CD4-positive, alpha-beta T cell treated with Interleukin-15 for 1 hour (primary cell): ENCODE measurements around the gene CCDC112.
"Not testable (repeated sequence)": the region's sequence is repeated elsewhere in the genome, so short reads cannot be mapped to it uniquely, and the experiment has no call there.

ENCODE experiments used
- DNase-seq: peaks from one replicate; pipeline ENCODE4 v3.0.0-alpha.2; 2020

The CCDC112 gene, protein sequence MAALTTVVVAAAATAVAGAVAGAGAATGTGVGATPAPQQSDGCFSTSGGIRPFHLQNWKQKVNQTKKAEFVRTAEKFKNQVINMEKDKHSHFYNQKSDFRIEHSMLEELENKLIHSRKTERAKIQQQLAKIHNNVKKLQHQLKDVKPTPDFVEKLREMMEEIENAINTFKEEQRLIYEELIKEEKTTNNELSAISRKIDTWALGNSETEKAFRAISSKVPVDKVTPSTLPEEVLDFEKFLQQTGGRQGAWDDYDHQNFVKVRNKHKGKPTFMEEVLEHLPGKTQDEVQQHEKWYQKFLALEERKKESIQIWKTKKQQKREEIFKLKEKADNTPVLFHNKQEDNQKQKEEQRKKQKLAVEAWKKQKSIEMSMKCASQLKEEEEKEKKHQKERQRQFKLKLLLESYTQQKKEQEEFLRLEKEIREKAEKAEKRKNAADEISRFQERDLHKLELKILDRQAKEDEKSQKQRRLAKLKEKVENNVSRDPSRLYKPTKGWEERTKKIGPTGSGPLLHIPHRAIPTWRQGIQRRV

DNA sequence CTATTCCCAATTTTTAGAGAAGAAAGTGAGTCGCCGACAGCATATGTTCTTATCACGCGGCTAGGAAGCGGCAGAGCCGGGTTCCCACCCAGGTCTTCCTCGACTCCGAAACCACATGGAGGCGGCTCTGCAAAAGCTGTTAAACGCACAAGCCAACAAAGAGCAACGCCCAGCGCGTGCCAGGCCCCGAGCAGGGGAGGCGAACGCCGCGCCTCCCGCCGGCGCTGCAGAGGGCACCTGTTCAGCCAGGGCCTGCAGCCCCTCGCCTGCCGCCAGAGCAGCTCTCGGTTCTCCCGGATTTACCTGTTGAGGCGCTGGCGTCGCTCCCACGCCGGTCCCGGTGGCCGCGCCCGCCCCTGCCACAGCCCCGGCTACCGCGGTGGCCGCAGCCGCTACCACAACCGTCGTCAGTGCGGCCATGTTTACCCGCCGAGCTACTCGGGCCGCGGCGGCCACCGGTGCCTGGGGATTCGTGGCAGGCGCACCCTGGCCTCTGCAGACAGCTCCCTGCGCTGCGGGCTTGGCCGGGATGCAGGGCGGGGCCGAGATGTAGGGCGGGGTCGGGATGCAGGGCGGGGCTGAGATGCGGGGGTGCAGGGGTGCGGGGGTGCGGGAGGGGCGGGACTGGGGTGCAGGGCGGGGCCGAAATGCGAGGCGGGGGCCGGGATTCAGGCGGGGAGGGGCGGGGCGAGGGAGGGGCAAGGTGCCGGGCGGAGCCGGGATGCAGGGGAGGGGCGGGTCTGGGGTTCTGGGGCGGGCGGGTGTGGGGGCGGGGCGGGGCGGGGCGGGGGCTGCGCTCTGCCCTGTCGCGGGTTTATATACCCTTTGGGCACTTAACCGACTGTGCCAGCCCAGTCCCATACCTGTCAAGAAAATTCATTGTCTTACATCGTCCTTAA lies at the start of gene CCDC112:
CCDC112 (minus strand) TSS at position 531 of the 899 bp plus-strand sequence; CDS start at position 420, 111 bp downstream.
- DNase-seq: peak; percentile 79

DNA sequence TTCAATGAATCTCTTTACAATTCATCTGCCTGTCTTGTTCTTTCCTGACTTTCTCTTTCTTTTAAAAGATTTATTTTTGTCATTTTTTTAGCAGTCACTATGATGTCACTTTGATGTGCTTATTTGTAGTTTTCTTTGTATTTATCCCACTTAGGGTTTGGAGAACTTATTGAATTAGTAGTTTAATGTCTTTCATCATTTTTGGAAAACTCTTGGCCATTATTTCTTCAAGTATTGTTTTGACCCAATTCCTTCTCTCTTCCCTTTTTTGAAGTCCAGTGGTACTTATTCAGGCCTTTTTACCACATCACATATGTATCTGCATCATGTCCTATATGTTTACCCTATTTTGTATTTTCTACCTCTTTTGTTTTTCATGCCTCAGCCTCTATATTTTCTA lies 48.9 kb upstream of the CCDC112 start:
- no peak for DNase-seq

DNA sequence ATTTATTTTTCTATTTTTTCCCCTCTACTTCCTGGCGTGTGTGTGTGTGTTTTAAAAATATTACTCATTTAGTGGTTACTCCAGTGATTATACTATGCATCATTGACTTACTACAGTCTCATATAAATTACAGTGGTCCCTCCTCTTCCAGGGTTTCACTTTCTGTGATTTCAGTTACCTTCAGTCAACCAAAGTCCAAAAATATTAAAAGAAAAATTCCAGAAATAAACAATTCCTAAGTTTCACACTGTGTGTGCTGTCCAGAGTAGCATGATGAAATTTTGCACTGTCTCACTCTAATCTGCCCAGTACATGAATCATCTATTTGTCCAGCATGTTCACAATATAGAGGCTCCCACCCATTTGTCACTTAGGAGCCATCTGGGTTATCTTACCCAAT lies 47.4 kb upstream of the CCDC112 start:
- DNase-seq: no peak

DNA sequence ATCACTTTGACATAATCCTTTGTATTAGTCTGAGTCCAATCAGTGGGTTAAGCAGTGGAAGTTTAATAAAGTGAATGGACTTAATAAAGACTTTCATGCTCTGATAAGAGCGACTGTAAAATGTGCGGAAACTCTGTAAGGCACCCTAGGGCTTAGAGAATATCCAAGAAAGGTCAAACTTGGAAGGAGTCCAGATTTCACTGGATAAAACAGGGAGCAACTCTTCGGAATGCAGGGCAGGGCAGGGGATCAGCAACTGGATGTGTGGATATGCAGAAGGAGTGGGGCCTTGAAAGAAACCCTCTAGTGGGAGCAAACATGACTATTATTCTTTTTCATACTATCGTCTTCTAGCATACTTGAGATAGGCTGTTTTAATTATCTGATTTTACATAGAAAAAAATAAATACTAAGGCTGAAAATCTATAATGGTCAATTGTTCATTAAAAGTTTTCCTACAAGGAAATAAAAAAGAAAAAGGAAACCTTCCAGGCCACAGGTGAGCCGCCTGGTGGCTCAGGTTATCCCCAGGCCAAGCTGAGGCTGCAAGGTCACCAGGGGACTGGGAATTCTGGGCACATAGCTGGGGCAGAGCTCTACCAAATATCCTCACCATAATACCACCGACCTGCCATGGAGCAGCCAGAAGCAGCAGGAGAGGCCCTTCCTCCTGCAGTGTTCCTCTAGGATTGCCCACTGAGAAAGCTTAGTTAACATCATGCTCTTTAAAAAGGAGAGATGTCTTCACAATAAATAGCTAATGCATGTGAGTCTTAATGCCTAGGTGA lies 46.3 kb upstream of the CCDC112 start:
- DNase-seq: no peak

DNA sequence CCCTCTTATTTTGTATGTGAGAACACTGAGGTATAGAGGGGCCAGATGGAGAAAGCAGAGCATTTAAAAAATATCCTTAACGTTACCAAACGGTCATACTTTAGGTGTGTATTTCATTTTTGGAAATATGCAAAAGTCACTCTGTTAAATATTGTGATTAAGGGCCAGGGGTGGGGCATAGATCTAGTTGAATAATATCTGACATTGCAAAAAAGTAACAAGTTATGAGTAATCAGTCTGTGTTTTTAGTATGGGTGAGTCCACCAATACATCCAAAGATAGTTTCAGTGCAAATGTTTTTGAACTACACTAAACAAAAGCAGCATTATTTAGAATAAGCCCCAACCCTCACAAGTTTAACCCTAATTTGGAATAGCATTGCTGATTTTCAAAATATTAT lies 45.3 kb upstream of the CCDC112 start:
- no peak for DNase-seq

DNA sequence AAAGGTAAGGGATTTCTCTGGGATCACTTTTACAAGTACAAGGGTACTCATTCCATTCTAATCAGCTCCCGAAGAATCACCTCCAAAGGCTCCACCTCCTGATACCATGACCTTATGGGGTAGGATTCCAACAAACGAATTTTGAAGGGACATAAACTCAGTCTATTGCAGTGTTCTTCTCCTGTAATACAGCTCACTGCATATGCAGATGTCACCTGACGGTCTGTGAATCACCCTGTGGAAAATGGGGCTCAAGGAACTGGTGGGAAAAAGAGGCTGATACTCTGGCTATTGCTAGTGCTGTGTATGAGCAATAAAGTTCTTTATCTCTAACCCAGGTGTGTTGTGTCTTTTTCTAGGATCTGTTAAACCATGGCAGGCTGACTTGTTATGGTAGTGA lies 42.4 kb upstream of the CCDC112 start:
- DNase-seq: no peak

DNA sequence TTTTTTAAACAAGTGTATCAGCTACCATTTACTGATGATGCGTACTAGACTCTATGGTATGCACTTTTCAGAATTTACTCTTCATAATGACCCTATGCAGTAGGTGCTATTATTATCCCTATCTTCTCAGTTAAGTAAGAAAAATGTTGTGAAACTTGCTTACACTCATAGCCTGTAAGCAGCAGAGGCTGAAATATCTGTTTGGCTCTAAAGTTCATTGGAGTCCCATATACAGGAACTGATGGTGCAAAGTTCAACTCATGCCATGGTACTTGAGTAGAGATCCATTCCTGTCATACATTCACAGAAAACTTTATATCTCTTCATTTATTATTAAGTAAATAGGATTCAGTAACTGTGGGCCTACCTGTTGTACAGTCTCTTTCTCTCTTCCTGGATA lies 41.4 kb upstream of the CCDC112 start:
- DNase-seq: no peak

DNA sequence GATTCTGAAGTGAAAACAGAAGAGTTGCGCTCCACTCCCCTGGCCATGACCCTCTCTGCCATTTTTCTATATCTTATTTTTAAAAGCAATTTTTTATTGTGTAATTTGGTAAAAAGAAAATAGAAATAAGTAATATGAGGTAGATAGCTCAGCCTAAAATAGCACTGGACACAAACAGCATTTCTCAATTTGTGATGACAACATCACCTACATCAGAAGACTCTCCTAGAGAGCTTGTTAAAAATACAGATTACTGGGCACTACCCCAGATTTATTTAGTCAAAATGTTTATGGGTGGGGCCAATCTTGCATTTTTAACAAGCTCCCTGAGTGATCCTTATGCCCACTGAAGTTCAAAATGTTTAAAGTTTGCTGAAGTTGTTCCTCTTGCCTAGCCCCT lies 40.5 kb upstream of the CCDC112 start:
- DNase-seq: no peak

DNA sequence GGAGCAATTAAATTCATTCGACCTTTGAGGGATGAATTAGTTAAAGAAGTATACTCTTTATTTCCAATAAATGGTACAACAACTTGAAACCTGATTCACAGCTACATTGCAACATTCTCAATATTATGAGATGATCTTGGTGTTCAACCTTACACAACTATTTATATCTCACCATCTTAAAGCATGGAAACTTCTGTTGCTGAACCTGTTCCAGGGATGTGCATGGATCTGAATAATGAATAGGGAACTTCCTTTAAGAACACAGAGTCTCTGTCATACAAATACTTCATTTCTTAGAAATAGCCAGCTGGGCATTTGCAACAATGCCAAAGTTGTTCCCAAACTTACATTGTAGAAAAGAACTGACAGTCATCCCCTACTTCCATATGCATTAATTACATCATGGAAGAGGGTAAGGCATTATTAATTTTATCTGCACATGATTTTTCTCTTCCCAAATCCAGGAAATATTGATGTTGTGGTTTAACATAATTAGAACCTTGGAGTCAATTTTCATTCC lies 39.8 kb upstream of the CCDC112 start:
- no peak for DNase-seq

DNA sequence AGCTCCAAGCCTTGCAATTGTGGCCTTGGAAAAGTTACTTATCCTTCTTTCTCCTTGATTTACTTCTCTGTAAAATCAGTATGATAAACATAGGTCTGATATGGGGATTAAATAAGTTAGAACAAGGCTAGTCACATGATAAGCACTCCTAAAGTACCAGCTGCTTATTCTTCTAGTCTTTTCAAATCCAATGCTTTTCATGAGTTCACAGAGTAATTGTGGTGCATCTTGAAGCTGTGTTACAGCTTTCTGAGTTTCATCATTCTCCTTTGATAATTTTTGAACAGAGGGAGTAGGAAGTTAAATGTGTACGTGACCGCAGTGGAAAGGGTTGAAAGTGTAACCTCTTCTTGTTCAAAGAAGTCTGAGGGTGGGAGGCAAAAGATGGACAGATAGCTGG lies 38.8 kb upstream of the CCDC112 start:
- DNase-seq: no peak

DNA sequence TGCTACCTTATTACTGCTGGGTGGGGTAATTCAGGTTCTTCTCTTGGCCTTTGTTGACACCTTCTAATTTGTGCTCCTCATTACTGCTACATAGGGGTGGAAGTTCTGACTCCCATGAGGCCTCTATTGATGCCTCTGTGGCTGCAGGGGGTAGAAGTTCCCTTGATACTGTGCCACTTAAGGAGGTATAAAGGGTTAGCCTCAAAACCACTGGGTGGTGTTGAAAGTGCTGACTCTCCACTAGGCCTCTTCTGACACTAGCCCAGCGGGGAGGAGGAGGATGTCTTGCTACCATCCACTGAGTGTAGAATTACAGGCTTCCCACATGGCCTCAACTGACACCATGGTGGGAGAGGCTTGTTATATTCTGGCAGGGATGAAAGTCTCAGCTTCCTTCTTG lies 36.7 kb upstream of the CCDC112 start:
- no peak for DNase-seq

DNA sequence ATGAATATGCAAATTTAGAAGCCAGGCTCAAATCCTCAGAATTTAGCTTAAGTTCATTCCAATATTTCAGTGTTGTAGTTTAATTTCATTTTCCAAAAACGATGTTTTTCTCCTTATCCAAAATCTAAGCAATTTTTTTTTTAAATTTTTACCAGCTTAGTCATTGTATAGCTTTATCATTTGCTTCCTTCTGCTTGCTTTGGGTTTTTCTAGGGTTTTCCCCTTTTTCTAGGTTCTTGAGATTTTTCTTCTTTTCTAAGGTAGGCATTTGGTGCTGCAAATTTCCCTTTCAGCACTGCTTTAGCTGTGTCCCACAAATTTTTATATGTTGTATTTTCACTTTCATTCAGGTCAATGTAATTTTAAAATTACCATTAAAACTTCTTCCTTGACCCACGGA lies 34.4 kb upstream of the CCDC112 start:
- no peak for DNase-seq

DNA sequence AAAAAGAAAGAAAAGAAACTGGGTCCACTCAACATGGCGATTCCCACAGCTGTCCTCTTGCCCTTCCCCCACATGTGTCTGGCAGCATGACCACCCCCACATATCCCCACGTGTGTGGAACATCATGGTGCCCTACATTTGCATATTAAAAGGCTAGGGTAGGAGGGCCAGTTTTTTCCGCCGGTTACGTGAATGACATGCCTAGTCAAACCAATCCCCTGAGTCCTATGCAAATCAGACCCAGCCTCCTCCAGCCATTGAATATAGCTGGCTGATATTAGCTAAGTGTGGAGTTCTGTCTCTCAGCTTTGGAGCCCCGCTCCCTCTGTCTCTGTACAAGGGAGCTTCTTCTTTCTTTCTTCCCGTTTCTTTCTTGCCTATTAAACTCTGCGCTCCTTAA lies 33.0 kb upstream of the CCDC112 start:
- DNase-seq: no peak

DNA sequence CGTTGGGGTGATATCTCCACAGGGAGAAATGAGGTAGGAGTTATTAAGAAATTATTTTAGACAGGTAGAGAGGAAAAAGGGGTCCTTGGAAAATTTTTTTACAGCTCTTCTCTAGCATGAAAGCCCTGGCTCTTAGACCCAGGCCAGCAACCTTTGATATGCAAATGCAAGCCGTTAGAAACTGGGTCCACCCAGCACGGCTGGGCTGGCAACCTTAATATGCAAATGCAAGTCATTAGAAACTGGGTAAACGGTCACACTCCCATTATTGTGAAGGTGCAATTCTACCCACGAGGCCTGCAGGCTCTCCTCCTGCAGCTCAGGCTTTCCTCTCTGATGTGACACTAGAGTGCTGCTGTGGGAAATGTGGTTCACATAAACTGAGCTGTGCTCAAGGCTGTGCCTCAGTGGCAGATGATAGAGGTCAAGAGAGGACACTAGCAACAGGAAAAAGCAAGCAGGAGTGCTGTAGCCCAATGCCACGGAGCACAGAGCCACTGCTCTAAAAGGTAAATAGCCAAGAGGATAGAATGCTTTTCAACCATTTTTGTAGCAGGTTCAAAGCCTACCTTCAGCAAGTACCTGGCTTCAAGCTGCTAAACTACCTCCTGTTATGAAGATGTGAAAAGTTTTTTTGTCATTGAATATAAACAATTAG lies 32.3 kb upstream of the CCDC112 start:
- not testable (repeated sequence) for DNase-seq

DNA sequence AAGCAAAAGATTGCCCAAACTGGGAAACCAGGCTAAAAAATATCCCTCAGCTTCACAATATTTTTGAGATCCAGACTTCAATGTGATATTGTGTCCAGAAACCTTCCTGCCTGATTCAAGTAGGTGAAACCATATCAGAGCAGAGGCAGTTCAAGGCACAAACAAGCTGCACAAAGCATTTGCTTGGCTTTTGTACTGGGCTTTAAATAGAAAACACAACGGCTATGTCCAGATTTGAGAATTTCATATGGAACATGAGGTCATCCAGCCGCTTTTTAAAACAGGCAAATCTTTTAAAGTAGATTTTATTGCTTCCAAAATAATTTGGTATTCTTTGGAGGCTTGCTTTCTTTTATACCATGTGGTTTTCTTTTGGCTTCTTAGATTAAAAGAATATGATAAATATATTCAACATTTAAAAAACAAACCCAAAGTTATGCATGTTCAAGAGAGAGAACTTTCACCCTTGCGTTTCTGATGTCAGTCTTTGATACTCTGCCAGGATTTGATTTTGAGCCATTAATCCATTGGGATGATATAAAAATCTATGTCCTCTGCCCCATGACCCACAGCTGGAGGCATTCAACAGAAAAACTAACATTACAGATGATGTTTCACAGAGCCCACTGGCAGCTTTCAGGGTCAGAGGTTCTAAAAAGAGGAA lies 29.0 kb upstream of the CCDC112 start:
- DNase-seq: no peak

DNA sequence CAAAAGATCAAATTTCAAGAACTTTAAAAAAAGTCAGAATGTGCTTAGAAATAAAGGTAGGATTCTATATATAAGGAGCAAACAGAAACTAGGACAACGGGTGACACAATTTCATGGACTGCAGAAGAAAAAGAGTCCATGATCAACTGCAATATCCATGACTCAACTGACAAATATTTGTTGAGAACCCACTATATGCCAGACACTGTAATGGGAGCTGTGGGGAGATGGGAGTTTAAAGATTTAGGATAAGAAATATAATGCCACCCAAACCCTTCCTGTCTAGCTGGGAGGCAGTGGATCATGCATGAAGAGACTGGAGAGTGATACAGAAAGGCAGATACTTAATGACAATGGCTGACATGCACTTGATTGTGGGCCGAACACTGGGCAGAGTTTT lies 27.6 kb upstream of the CCDC112 start:
- no peak for DNase-seq

DNA sequence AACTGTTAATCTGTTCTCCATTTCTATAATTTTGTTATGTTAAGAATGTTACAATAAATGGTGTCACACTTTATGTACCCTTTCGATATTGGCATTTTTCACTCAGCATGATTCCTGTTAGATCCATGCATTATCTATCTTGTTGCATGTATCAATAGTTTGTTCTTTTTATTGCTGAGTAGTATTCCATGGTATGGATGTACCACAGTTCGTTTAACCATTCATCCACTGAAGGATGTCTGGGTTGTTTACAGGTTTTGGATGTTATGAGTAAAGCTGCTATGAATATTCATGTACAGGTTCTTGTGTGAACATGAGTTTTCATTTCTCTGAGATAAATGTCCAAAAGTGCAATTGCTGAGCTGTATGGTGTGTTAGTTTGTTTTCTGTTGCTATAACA lies 26.3 kb upstream of the CCDC112 start:
- DNase-seq: no peak

DNA sequence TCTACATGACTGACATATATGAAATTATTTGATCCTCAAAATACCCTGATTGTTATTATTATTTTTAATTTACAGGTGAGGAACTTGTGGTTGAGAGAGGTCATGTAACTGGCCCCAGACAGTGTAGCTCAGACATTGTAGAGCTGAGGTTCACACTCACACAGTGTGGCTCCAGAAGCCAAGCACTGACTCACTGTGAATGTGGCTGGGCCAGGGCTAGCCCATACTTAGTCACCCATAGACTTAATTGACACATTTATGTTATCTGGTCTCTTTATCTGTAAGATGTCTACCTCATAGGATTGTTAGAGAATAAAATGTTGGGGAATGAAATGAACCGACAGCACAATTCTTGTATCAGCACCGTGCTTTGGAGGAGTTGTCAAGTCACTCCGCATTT lies 24.9 kb upstream of the CCDC112 start:
- DNase-seq: no peak

DNA sequence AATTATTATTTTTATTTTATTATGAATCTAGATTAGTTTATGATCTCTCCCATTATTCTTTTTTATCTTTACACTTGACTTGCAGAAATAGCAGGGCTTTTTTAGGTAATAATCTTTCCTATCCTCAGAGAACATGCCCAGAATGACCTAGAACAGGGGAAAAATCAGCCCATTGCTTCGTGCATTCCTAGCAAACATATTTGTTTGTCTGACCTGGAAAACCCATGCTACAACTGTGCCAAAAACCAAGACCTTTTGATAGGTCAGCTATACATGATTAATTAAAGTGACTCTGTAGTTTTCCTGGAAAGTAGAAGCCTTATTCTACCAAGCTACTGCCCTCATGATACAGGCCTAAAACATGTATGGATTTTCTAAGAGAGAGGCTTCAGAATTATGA lies 24.1 kb upstream of the CCDC112 start:
- no peak for DNase-seq

DNA sequence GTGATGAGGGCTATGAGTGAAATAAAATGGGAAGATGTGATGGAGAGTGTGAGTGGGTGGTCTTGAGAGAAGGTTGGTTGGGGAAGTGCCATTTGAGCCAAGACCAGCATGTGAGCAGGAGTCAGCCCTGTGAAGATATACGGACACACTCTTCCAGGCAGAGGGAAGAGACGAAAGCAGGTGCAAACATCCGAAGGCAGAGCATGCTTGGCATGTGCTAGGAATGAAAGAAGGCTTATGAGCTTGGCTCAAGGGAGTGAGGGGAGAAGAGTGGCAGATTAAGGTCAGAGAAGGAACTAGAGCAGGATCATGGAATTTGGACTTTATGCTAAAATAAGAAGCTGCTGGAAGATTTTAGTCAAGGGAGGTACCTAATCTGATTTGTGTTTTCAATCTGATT lies 23.6 kb upstream of the CCDC112 start:
- DNase-seq: no peak

DNA sequence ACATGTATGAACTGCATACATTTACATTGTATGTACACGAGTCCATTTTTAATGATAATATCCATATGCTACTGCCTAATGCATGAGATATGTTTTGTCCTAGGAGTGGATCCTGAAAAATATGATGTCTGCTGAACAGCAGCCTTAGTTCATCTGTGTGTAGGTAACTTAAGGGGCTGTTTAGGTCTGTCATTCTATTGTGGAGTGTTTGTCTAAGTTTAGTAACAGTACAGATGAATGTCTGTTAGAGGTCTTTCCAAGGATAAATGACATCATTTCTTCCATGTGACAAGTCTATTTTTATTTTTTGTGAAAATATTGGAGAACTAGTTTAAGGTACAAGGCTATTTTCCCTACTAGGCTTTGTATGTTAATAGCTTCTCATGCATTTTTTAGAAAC lies 22.6 kb upstream of the CCDC112 start:
- DNase-seq: no peak

DNA sequence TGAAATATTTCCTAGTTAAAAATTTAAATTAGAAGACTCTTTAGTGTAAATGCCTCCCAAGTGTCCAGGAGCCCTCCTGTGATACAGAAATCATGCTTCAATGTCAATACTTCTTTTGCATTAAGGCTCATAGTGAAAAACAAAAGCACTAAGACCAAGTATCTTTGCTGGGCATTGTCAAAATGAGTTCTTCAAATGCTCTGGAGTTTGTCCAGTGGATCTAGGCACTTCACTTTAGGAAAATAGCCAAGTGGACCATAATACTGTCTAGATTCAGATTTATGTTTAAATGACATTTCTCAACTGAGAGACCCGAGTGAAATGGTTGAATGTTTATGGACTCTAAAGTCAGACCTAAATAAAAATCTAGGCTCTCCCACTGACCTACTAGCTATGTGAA lies 21.3 kb upstream of the CCDC112 start:
- no peak for DNase-seq
